ENCODE results near the gene NFATC1.

Gene NFATC1

GRCh38 chr18:79457239-79457638 is 61.5 kb downstream of the NFATC1 start:
- no peak for DNase-seq (ENCODE audit: low spot score)

- no peak for DNase-seq (ENCODE audit: low spot score)
Measured at GRCh38 chr18:79457652-79458051, 61.9 kb downstream of the NFATC1 start.

- DNase-seq (ENCODE audit: low spot score): no peak
Measured at GRCh38 chr18:79458131-79458838, 62.6 kb downstream of the NFATC1 start.

- no peak for DNase-seq (ENCODE audit: low spot score)
Measured at GRCh38 chr18:79458917-79459803, 63.4 kb downstream of the NFATC1 start.

- DNase-seq (ENCODE audit: low spot score): no peak
Measured at GRCh38 chr18:79459946-79460480, 64.3 kb downstream of the NFATC1 start.

GRCh38 chr18:79460481-79461300 is 65.0 kb downstream of the NFATC1 start:
- no peak for DNase-seq (ENCODE audit: low spot score)

- DNase-seq (ENCODE audit: low spot score): no peak
Measured at GRCh38 chr18:79461627-79462026, 65.9 kb downstream of the NFATC1 start.

- no peak for DNase-seq (ENCODE audit: low spot score)
Measured at GRCh38 chr18:79463424-79463960, 67.8 kb downstream of the NFATC1 start.

- DNase-seq (ENCODE audit: low spot score): peak; percentile 31
Measured at GRCh38 chr18:79465392-79465991, 69.8 kb downstream of the NFATC1 start.

- DNase-seq (ENCODE audit: low spot score): no peak
Measured at GRCh38 chr18:79466591-79466990, 70.9 kb downstream of the NFATC1 start.

- no peak for DNase-seq (ENCODE audit: low spot score)
Measured at GRCh38 chr18:79467126-79467525, 71.4 kb downstream of the NFATC1 start.

GRCh38 chr18:79468119-79468789 is 72.5 kb downstream of the NFATC1 start:
- no peak for DNase-seq (ENCODE audit: low spot score)

- DNase-seq (ENCODE audit: low spot score): no peak
Measured at GRCh38 chr18:79469309-79469708, 73.6 kb downstream of the NFATC1 start.

- DNase-seq (ENCODE audit: low spot score): no peak
Measured at GRCh38 chr18:79469751-79470505, 74.2 kb downstream of the NFATC1 start.

- DNase-seq (ENCODE audit: low spot score): no peak
Measured at GRCh38 chr18:79470547-79470946, 74.8 kb downstream of the NFATC1 start.

- DNase-seq (ENCODE audit: low spot score): no peak
Measured at GRCh38 chr18:79471046-79471445, 75.3 kb downstream of the NFATC1 start.

- DNase-seq (ENCODE audit: low spot score): no peak
Measured at GRCh38 chr18:79471597-79471996, 75.9 kb downstream of the NFATC1 start.

GRCh38 chr18:79472176-79472575 is 76.4 kb downstream of the NFATC1 start:
- DNase-seq (ENCODE audit: low spot score): no peak

- DNase-seq (ENCODE audit: low spot score): no peak
Measured at GRCh38 chr18:79472946-79473345, 77.2 kb downstream of the NFATC1 start.
